AG09309 (cell line): ENCODE data around the gene LRRC7.
A peak's percentile ranks its signal among the peaks of the same experiment; 100 is the strongest.

Experiments used
- DNase-seq: peaks from one replicate; pipeline ENCODE4 v3.0.0-alpha.2; 2010; ENCODE audit warnings: low read depth
- H3K4me3 ChIP-seq: 2 replicates; pipeline ENCODE4 v1.5.1; 2011; ENCODE audit warnings: mild to moderate bottlenecking, low read depth, low read length, moderate library complexity; ENCODE audit not compliant: control insufficient read depth
- TF ChIP-seq, protein P1 (sequence below): IDR thresholded peaks from 2 replicates; pipeline ENCODE4 v1.5.1; 2011; ENCODE audit warnings: mild to moderate bottlenecking, low read depth, low read length, inconsistent platforms; ENCODE audit not compliant: insufficient read depth, control insufficient read depth; ENCODE audit errors: missing control alignments

The LRRC7 gene

DNA sequence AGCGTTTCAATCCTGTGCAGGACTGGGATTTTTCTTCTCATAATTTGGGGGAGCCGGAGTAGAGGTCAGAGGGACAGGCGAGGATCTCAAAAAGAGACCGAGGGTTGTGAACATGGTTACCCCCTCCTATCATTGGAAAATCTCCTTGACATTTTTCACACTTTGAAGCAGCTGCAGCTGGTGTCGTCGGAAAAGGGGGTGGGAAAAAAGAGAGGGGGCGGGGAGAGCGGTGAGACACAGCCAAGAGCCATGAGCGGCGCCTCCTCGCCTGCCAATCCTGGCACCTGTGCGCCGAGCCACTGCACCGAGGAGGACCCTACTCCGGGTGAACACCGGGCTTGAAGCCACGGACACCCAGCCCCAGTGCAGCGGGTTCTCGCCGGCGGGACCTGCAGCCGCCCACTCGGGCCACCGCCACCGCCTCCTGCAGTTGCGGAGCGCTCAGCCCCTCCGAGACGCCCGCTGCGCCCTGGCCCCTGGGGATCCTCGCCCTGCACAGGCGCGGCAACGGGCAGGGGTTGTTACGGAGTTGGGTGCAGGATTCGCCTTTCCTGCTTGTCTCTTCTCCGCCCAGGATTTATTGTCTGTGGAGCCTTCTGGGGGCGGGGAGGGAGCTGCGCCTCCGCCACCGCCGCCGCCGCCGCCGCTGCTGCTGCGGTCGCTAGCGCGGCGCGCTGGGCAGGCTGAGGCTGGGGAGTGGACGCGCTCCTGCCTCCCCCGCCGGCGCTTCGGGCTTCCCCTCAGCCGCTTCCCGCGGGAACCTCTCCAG lies at the start of gene LRRC7:
LRRC7 (plus strand) TSS at position 271 of the 769 bp plus-strand sequence. CDS start 718 bp downstream, outside the sequence.
- peak within 1 kb of the TSS; percentile 35 for H3K4me3 ChIP-seq
- TF ChIP-seq, protein P1, sequence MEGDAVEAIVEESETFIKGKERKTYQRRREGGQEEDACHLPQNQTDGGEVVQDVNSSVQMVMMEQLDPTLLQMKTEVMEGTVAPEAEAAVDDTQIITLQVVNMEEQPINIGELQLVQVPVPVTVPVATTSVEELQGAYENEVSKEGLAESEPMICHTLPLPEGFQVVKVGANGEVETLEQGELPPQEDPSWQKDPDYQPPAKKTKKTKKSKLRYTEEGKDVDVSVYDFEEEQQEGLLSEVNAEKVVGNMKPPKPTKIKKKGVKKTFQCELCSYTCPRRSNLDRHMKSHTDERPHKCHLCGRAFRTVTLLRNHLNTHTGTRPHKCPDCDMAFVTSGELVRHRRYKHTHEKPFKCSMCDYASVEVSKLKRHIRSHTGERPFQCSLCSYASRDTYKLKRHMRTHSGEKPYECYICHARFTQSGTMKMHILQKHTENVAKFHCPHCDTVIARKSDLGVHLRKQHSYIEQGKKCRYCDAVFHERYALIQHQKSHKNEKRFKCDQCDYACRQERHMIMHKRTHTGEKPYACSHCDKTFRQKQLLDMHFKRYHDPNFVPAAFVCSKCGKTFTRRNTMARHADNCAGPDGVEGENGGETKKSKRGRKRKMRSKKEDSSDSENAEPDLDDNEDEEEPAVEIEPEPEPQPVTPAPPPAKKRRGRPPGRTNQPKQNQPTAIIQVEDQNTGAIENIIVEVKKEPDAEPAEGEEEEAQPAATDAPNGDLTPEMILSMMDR = no peak
- no peak for DNase-seq

DNA sequence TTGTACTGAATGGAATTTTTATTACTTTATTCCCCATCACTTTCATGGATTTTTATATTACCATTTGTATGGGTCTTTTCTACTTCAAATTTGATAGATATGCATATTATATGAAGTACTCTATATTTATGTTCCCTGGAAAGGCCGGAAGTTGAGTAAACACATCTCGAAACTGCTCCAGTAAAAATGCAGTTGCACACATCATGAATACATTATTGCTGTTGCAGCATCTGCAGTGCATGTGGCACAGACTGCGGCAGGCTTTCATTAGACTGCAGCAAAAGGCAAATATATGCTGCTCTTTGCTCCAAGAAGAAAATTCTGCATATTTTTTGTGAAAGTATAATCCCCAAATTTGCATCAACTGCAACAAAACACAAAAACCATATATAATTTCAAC lies 48.7 kb upstream of the LRRC7 start:
- no peak for DNase-seq
- no peak overlapping the region for H3K4me3 ChIP-seq
- TF ChIP-seq, protein P1 = no peak

DNA sequence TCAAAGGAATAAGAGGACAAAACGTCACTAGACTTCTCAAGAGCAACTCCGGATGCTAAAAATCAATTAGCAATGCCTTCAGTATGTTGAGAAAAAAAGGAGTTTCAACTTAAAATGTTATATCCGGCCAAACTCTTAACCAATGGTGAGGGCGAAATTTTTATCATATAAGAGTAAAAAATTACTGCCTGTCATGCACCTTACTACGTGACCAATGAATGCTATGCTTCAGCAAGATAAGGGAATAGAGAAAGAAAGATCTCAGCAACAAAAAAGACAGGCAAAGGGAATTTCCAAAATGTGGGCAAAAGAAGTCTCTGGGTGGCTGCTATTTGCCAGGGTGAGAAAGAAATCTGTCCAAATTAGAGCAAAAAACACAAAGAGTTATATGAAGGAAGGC lies 47.4 kb upstream of the LRRC7 start:
- H3K4me3 ChIP-seq = no peak overlapping the region
- DNase-seq = no peak
- TF ChIP-seq, protein P1 = no peak

DNA sequence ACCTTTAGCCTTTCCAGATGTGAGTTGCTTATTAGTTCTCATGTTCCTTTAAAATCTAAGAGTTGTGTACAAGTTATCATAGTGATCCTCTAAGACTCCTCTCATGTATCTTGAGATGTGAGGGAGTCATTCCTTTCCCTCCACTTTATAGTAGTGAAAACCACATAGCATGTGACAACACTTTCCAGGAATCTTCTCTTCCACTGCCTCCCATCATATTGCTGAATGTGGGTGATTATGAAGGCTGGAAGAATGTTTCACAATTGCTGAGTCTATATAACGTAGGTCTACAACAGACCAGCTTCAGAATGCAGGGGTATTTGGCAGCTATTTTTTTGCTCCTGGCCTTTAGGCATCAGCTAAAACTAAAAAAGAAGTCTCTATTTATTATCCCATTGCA lies 44.7 kb upstream of the LRRC7 start:
- H3K4me3 ChIP-seq = no peak overlapping the region
- peak; percentile 43 for DNase-seq
- TF ChIP-seq, protein P1 = no peak

DNA sequence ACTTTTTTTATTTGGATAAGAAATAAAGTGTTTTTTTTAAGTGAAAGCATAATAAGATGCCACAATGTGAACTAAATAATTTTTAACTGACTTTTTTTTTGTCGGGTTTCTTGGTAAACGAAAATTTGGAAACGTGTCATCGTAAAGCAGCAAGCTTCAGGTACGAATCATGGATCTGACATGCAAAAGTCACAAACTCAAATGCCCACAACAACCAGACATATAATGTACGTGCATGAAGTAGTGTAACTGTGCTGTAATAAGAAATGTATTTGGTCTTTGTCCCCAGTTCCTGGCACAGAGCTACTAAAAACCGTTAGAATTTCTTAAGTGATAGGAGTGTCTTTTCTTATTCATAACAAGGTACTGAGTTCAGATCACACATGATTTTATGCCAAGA lies 44.3 kb upstream of the LRRC7 start:
- TF ChIP-seq, protein P1 = no peak
- no peak overlapping the region for H3K4me3 ChIP-seq
- DNase-seq = no peak

DNA sequence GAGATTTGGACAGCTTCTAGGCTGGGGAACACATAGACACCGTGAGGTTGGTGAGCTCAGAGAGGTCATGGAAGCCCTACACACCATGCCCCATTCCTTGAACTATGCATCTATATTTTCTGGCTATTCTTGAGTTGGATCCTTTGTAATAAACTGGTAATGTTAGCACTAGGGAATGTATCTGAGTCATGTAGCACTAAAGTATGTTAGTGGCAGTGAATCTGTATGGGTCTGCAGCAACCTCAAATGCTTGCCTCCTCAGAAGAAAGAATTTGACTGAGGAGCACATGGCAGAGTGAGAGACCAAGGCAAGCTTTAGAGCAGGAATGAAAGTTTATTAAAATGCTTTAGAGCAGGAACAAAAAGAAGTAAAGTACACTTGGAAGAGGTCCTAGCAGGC lies 43.7 kb upstream of the LRRC7 start:
- TF ChIP-seq, protein P1 = no peak
- H3K4me3 ChIP-seq = no peak overlapping the region
- no peak for DNase-seq
